Retina (tissue), 1 donor: ENCODE results near the gene FRS3.
A peak's percentile ranks its signal among the peaks of the same experiment; 100 is the strongest.

ENCODE experiments used
- DNase-seq: peaks from one replicate; pipeline ENCODE4 v3.0.0-alpha.2; 2016

Gene FRS3

DNA sequence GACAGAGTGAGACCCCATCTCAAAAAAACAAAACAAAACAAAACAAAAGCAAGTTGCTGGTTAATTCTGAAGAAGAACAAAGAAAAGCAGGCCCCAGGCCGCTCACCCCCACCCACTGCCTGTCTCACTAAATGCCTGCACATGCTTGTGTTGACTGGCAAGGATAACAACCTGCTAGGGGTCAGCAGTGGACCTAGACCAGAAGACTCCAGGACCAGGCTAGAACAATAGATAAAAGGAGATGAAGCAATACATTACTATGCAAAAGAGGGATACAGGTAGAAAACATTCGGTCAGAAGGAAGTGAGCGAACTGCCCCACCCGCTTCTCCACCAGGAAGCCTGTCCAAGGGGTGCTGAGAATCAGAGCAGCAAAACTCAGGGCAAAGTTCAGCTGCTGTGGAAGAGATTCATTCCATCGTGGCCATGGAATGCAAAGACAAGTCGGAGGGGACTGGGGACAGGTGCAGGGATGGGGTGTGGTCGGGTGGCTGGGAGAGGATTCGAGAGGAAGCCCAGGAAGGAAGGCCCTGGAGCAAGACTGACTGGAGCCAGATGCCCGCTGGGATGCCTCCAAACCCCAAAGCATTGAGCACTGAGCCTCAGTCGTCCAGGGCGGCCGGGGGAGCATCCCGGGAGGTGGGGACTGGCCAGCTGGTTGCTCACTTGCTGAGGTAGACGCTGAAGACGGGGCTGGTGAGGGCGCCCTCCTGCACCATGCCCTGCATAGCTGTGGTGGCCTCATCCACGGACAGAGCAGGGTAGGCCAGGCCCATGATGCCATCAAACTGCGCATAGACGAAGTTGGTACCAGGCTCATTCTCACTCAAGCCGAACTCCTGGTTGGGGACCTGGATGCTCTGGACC is 37.8 kb downstream of the FRS3 start:
- no peak for DNase-seq

DNA sequence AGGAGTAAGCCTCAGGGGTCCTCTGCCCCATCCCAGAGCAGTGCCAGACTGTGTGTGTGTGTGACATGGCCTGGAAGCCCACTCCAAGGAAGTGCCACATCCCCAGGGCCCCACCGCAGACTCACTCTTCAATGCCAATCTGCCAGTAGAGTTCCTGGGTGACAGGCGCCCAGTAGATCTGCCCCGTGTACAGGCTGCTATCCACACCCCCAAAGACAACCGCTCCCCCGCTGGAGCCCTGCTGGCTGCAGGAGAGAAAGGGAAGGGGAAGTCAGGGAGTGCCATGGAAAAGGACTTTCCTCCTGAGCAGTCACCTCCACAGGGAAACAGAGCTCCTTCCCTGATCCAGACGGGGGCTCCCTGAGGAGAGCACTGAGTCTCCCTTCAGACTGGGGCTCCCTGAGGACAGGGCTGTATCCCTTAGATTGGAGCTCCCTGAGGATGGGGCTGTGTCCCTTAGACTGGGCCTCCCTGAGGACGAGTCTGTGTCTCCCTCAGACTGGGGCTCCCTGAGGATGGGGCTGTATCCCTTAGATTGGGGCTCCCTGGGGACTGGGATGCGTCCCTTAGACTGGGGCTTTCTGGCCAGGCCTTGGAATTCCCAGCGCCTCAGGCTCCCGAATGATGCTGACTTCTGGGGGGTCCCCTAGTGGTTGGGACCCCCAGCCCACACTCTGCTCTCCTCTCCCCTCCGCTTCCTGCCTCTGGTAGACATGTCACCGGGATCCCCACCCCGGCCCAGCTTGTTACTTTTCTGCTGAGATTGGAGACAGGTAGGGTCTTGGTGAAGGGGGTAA is 39.1 kb downstream of the FRS3 start:
- no peak for DNase-seq

DNA sequence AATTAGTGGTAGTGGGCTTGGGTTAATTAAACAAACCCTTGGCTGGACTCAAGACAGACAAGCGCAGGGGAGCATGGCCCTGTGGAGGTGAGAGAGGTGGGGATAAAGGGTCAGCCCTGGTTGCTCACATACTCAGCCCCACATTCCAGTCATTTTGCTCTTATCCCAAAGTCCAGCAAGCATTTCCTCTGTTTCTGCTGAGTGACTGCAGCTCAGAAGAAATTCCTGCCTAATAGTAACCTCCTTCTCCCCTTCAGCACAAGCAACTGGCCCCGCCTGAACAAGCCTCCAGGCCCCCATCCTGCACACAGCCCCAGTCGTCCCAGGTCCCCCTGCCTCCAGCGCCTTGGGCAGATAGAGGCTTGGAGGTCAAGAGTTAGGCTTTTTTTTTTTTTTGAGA is 40.7 kb downstream of the FRS3 start:
- no peak for DNase-seq

DNA sequence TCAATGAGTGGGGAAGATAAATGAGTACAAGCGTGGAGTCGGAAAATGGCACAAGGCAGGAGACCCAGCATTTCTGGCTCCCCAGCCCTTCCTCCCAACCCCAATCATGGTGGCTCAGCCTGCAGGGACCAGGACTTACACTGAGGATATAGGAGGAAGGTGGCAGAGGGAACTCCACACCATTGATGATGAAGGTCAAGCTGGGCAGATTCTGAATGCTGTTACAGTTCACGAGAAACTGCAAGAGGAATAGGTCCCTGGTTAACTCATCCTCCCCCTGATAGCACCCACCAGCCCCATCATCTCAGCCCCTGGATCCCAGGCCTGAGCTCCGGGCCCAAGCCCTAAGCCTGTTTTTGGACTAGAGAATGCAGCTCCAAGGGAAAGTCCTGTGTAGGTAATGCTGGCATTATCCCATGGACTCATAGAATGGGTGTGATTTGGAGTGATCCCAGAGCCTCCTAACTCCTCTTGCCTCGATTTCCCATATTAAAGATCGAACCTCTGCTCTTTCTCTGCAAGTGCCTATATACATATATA is 42.0 kb downstream of the FRS3 start:
- no peak for DNase-seq

DNA sequence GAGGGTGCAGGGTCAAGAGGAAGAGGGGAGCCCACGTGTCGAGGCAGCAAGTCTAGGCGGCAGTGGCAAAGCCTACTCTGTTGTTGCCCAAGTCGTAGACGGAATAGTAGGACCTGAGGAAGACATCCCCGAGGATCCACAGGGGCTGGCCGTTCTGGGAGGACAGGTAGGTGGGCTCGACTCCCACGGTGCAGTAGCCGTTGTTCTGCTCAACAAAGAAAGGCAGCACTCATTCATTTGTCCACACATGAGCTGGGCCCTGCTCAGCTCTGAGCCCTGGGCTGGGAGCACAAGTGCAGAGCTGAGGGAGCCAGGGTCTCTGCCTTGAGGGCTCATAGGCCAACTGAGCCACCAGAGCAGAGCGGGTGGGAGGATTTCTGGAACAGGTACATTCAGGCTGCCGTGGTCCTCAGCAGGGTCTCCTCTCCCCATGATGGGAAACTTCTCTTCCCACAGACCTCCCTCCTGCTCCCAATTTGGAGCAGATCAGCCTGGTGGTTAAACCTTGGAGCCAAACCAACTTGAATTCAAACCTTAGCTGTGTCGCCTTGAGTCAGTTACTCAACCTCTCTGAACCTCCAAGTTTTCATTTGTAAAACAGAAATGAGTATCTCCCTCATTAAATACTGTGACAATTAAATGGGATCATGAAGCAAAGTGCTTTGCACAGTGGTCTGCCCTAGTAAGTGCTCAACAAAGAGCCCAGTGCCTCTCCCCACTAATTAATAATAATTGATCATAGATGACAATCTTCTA is 42.7 kb downstream of the FRS3 start:
- DNase-seq = no peak

DNA sequence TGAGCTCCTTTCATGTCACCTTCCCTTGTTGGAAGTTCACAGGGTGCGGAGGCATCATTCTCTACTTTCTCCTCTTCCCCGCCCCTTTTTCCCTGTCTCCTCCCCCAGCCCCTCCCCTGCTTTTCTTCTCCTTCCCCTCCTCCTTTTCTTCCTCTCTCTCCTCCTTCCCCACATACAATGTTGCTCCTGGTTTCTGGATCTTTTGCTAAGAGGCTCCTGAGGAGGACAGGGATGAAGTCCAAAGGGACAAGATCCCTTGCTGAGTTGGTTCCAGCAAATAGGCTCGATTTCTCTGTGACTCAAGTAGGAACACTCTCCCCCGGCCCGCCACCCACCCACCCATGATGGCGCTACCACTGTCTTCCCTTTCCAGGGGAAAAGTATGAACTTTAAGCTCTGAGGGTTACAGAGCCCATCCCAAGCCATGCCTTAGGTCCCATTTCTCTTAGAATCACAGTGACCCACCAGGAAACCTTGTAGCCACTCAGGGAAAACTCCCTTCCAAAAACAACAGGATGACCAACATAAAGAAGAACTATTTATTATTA is 43.4 kb downstream of the FRS3 start:
- no peak for DNase-seq

DNA sequence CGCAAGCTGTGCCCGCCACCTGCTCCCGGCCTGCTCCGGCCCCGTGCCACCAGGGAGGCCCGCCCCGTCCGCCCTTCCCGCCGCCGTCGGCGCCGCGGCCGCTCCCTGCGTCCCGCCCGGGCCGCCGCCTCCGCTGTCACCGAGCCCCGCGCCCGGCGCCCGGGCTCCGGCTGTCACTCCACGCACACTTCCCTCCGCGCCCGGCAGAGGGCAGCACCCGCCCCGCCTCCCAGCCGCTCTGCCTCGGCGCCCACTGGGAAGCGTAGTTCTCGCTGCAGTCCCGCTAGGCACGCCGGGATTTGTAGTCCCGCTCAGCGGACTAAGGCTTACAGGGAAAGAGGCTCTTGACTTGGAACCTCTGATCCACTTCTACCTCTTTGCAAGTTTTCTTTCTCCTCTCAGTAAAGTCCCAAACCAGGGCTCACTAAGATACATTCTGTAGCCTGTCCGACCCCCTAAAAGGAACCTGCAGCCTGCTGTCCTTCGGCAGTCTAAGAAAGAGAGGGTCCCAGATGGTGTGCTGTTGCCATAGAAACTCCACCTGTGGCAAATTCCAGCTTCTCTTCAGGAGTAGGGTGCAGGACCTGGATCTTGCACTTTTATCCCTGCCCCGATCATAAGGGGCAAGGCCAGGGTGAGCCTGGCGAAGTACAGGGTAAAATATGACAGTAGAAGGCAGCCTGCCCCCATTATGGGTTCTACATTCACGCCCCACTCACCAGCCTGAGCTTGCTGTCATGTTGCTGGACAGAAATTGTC is 44.1 kb downstream of the FRS3 start, which contains the start of gene TFEB:
TFEB (minus strand) TSS at position 182 of the 759 bp plus-strand sequence. CDS start 44,395 bp downstream, outside the sequence.
- DNase-seq = peak; percentile 97

DNA sequence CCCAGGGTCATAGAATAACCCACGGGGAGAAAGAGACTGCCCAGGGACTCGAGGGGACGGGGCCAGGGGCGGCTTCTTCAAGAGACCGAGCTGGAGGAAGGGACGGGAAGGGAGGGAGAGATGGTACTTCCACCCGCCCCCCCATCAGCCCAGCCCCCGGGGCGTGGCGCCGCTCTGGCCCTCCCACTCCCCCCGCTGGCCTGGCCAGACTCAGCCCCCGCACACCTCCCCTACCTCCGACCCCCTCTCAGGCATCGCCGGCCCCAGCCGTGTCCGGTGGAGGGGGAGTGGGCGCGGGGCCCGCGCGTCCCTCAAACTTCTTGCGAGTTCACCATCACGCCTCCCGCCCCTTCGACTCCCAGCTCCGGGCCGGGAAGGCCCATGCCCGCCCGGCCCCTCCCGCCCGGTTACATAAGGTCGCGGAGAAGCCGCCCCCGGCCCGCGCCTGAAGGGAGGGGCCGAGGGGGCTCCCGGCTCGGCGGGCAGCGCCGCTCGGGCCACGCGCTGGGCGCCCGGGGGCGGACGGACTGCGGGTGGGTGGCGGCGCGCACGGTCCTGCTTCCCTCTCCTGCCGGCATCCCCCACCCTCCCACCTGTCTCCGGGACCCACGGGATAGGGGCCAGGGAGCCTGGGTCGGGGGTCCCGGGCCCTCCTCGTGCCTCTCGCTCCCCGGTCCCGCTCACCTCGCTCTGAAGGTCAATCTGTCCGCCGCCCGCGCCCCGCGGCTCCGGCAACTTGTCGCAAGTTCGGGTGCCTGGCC is 44.9 kb downstream of the FRS3 start:
- DNase-seq = peak; percentile 56

DNA sequence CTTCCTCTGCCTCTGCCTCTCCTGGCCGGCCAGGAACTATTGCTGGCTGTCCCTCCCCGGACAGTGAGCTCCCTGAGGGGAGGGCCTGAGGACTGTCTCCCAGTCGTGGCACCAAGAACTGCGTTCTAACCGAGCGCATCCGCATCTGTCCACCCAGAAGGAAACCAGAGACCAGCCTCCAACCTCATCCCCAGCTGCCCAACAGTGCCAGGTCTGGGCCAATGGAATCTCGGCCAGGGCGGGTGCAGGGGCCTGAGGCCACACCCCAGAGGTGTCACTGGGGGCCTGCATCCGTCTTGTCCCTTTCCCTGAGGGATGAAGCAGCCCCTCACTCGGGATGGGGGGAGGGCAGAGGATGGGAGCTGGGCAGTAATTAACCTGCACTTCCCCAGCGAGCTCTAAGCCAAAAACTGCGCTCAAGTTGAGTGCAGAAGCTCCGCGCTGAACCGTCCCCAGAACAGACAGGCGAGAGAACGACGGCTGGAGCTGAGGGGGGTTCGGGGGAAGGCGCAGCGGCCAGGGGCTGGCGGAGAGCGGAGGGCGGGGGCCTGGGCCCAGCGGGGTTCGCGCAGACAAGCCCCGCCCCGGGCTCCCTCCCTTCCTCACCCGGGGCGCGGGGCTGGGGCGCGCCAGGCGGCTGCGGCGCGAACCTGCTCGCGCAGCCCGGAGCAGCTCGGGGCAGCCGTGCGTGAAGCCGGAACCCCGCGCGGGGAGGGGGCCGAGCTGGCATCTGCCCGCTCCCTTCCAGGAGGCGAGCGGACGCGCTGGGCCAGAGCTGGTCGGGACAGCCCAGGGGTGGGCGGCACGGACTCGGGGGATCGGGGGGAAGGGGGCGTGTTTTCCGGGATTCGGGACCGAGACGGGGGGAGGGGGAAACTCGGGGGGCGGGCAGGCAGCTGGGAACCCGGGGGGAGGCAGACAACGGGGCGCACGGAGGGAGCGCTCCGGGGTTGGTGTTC is 45.7 kb downstream of the FRS3 start:
- DNase-seq = peak; percentile 82

DNA sequence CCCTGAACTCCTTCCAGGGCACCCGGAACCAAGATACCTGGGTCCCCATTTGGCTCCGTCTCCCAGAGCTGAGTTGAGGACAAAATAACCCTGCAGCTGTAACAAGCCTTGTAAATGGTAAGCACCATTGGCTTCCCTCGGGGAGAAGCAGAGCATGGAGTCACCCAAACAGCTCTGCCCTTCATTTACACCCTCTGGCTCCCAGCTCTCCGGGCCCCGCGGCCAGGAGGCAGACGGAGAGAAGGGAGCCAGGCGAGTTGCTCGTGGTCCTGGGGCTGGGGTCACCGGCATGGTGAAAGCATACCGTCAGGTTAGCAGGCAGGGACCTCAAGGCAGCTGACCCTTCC is 46.4 kb downstream of the FRS3 start:
- no peak for DNase-seq

DNA sequence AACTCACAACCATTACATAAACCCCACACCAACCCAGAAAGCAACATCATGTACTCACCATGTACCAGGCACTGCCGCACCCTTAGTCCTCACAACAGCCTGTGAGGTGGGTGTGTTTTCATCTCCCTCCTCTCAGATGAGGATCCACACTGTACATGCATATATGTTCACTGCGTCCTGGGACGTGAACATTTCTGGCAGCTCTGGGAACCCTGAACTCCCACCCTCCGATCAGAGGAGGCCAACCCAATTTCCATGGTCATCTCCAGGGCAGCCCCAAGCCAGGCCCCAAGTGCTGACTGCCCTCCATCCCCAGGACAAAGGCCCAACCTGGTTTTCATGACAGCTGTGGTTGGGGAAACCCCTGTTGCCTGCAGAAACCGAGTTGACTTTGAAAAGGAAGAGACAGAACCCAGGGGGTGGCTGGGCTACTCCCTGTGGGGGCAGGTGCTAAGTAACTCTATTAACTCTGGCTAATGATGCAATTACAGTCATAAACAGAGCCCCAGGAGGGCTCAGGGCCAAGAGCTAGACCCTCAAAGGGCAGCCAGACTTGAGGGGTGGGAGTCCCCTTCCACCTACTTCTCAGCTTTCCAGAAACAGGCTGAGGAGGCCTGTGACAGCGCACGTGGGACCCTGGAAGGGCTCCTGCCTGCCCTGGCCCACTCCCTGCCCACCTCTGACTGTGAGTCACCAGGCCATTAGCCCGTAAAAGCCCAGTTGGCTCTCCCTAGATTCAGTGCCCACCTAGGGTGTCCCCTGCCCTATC is 46.9 kb downstream of the FRS3 start:
- DNase-seq = peak; percentile 11

DNA sequence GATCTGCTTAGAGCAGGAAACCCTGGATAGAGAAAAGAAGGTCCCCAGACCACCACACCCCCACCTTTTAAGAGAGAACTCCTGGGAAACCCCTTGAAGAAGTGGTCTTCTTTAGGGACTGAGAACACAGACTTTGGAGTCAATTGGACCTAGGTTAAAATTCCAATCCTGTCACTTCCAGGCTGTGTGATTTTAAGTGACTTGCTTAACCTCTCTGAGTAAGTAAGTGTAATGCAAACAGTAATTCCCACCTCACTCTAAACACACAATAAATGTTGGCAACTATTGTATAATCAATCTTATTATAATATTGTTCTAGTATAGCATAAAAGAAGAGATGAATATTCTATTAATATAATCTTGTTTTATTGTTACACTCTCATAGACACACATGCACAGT is 47.6 kb downstream of the FRS3 start:
- DNase-seq = no peak

DNA sequence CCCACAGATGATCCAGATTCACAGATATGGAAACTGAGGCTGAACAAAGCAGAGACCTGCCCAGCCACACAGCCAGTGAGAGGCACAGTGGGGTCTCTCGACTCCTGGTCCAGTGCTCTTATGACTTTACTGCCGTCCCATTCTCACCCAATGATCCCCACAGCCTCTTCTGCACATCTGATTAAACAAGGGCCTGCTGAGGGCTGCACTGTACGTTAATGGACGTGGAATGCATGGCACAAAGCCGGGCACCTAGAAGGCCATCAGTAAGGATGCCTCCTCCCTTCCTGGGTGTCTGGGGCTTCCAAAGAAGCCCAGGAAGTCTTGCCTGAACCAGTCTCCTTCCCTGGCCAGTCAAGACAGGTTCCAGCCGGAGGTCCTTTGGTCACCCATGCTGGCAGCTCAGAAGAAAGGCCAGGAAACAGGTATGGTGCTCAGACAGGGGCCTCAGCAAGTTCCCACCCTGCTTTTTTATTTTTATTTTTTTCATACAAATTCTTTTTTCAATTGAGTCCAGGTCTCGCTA is 48.1 kb downstream of the FRS3 start:
- no peak for DNase-seq

DNA sequence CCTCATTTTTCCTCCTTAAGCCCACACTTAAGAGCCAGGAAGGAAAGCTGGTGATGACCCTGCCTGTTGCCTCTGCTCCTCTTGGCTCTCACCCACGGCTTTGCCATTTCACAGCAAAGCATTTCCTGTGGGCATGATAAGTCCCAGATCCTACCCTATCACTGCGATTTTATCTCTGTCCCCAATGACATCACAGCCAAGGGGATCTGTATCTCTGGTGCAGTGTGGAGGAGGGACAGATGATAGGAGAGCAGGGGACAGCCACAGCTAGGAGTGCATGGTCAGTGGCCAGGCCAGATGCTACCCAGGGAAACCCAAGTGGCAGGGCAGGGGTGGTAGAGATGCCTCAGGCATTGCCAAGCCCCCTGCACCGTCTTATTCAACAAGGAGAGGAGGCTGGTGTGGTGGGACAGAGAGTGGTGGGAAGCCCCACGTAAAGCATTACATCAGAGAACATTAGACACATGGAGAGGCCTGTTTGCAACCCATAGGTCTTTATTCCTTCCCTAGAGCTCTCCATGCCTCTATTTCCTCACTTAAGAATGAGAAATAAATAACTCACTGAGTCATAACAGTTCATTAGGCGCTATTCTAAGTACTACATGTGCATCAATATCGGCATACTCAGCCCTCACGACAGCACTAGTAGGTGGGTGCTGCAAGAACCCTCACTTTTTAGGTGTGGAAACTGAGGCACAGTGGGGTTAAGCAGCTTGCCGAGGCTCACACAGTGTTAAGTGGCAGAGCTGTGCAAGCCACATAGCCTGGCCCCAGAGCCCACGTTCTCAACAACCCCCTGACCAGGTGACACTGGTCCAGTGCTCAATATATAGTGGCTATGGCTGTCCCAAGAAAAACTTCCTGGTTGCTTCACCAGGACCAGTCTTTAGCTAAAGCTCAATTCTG is 48.9 kb downstream of the FRS3 start:
- DNase-seq = no peak

DNA sequence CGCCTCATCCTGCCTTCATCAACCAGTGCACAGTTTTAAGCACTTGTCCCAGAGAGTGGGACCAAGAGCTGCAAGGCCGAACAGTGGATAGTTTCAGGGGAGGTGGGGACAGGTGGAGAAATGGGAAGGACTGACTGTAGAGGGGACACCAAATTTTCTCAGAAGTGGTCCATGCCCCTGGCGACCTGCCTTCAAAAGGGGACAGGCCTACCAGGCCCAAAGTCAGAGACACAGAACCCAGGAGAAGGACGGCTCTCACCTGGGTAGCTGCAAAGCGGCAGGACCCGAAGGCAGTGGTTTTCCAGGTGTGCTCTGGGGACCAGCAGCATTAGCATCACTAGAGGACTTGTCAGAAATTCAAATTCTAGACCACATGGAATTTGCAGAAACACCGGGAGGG is 50.1 kb downstream of the FRS3 start:
- no peak for DNase-seq

DNA sequence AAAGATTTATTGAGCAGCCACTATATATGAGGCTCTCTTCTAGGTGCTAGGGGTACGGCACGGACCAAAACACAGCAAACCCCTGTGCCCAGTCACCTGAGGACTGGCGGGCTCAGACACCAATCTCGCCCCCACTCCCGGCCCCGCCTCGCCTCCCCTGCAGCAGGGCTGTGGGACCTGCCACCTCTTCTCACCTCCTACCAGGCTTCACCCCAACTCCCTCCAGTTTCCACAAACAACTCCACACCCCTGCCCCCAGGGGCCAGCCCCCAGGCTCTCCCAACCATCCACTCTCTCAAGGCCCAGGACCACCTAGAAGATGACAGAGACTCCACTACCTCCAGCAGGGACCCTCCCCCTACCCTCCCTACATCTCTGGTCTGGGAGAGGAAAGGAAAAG is 50.7 kb downstream of the FRS3 start:
- no peak for DNase-seq

DNA sequence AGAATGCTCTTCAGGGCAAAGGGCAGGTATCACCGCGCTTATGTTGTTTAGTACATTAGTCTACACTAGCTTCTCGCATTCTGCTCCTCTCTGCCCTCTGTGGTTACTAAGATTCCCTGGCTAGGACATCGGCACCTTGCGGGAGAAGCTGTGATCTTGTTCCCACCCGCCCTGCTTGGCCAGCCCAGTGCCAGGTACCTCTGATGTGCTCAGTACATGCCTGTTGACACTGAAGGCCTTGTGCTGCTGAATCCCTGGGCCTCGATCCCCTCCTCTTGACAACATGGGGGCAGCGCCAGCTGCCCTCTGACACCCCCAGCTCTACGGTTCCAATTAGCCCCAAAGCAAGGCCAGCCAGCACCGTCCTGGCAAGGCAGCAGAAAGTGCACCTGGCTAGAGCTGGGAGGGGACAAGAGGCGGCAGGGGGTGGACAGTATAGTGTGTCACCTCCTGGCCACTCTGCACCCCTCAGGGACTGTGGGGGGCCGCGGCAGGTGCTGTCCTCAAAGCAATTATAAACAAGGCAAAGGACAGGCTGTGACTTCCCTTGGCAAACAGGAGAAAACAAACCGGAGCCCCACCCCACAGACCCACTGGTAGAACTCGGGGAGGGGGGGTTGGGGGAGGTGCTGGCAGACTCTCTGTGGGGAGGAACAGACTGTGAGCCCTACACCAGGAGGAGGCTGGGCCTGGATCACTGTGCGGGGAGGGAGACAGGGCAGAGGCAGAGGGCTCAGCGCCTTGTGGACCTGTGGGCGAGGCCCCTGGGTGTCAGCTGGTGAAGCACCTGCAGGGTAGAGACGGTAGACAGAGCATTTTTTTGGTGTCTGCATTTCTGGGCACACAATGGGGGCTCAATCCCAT is 51.4 kb downstream of the FRS3 start:
- DNase-seq = no peak
